Activated naive CD8-positive, alpha-beta T cell treated with anti-CD3 and anti-CD28 coated beads for 36 hours (primary cell): ENCODE measurements around the gene SPANXA1. TPM values are rescaled to one million over a fixed set of nuclear protein-coding genes. Genes with fewer than 3 reads are reported as not detected.
"Not testable (repeated sequence)": the region's sequence is repeated elsewhere in the genome, so short reads cannot be mapped to it uniquely, and the experiment has no call there.

Experiments used
- DNase-seq: peaks from one replicate; pipeline ENCODE4 v3.0.0; 2021
- H3K27ac Mint-ChIP-seq: one replicate; pipeline ENCODE4 v1.8.0; 2022; ENCODE audit warnings: mild to moderate bottlenecking, moderate library complexity, mixed read lengths
- H3K27me3 Mint-ChIP-seq: one replicate; pipeline ENCODE4 v1.8.0; 2022; ENCODE audit warnings: mild to moderate bottlenecking, mixed read lengths
- H3K36me3 Mint-ChIP-seq: one replicate; pipeline ENCODE4 v1.8.0; 2021; ENCODE audit warnings: mild to moderate bottlenecking, mixed read lengths
- H3K4me1 Mint-ChIP-seq: one replicate; pipeline ENCODE4 v1.8.0; 2021; ENCODE audit warnings: mixed read lengths
- H3K4me3 Mint-ChIP-seq: one replicate; pipeline ENCODE4 v1.8.0; 2022; ENCODE audit warnings: mild to moderate bottlenecking, moderate library complexity, mixed read lengths
- H3K9me3 Mint-ChIP-seq: one replicate; pipeline ENCODE4 v1.8.0; 2022; ENCODE audit warnings: mixed read lengths
- total RNA-seq, 2 experiments: library from RNA; stranded (reverse); gene quantifications; one replicate each; pipeline ENCODE4 v1.2.3, GENCODE V29; 2021

Gene SPANXA1, protein sequence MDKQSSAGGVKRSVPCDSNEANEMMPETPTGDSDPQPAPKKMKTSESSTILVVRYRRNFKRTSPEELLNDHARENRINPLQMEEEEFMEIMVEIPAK
- not detected for total RNA-seq

DNA sequence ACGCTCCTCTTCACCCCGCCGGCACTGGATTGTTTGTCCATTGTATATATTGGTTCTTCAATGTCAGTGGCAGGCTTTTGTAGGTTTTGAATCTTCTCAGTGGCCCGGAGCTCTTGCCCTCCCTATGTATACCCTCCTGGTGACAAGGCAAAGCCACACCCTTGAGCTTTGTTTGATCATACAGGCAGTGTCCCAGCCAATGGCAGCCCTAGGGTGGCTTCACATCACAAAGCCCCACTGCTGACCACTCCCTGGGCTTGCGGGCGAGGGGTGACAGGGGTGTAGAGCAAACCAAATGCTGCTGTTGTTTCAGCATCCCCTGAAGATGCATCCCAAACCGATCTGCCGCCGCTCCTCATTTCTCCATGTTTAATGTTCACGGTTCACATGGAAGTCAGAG is at the start of gene SPANXA1:
Gene SPANXA1 (minus strand): TSS at position 101 of the 400 bp plus-strand sequence. CDS start 60 bp downstream, at position 41.
- H3K4me1 Mint-ChIP-seq, H3K27ac Mint-ChIP-seq, H3K36me3 Mint-ChIP-seq, H3K4me3 Mint-ChIP-seq, DNase-seq, H3K9me3 Mint-ChIP-seq, H3K27me3 Mint-ChIP-seq: not testable (repeated sequence)

DNA sequence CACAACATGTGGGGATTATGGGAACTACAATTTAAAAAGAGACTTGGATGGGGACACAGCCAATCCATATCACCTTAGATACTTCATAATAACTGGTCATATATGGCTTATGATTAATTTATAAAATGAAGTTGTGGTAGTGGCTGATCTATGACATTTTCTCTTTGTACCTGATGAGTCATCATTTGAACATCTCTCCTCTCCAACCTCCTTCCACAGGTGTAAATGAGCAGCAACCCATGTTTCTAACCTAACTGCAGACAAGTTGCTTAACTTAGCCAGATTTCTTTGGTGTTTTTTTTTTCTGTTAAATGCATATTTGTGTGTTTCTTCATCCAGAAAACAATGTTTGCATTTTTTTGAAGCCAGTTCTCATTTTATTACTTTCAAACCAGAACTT is 47.6 kb upstream of the SPANXA1 start:
- Mint-ChIP-seq H3K36me3 (no peaks in the 10 kb centered on the region), H3K27ac (no peak overlapping the region), H3K4me3 (no peak overlapping the region), H3K27me3 (no peaks in the 10 kb centered on the region), H3K4me1 (no peaks in the 10 kb centered on the region), H3K9me3 (peaks cover 4% of the 10 kb centered on the region)
- no peak for DNase-seq

DNA sequence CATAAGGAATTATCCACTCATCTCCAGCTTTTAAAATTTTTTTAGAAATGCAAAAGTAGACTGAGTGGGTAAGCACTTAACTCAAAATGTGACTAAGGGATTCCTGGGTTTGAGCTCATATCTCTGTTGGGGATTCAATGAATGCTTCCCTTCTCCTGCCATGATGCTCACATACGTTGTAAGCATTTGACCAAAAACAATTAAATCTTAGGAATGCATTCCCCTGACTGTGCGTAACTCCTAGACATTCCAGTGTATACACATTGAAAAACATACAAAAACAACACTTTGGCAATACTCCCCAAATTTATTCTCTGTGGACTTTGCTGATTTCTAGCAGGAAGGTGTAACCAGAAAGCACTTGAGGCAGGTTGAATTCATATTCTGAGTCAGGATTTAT is 34.8 kb upstream of the SPANXA1 start:
- Mint-ChIP-seq H3K4me1 (no peaks in the 10 kb centered on the region), H3K36me3 (no peaks in the 10 kb centered on the region), H3K9me3 (peaks cover 2% of the 10 kb centered on the region), H3K27ac (no peak overlapping the region), H3K27me3 (no peaks in the 10 kb centered on the region), H3K4me3 (no peak overlapping the region)
- DNase-seq = no peak

DNA sequence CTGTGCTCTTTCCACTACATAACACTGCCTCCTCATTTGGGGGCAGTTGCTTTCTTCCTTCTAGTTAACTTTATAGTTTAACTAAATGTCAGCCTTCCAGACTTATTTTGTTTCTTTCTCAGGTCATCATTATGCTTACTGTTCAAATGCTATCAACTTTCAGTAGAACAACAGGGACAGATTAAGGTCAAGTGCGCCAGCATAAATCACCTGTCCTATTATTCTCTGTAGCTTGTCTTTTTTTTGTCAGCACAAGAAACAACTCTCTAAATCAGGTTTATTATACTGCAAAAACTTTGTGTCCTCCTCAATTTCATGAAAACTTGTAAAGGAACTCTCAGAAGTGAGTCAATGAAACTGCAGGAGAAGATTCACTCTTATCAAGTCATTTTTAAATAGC is 24.6 kb upstream of the SPANXA1 start:
- Mint-ChIP-seq H3K27ac (no peak overlapping the region), H3K9me3 (peaks cover 7% of the 10 kb centered on the region), H3K36me3 (no peaks in the 10 kb centered on the region), H3K4me1 (no peaks in the 10 kb centered on the region), H3K4me3 (no peak overlapping the region), H3K27me3 (no peaks in the 10 kb centered on the region)
- no peak for DNase-seq

DNA sequence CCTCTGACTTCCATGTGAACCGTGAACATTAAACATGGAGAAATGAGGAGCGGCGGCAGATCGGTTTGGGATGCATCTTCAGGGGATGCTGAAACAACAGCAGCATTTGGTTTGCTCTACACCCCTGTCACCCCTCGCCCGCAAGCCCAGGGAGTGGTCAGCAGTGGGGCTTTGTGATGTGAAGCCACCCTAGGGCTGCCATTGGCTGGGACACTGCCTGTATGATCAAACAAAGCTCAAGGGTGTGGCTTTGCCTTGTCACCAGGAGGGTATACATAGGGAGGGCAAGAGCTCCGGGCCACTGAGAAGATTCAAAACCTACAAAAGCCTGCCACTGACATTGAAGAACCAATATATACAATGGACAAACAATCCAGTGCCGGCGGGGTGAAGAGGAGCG is 4.9 kb upstream of the SPANXA1 start, which contains the start of gene SPANXA2:
Gene SPANXA2 (plus strand): TSS at position 301 of the 400 bp plus-strand sequence. CDS start 60 bp downstream, at position 361.
- not testable (repeated sequence) for DNase-seq, H3K36me3 Mint-ChIP-seq, H3K27ac Mint-ChIP-seq, H3K9me3 Mint-ChIP-seq, H3K4me3 Mint-ChIP-seq, H3K4me1 Mint-ChIP-seq, H3K27me3 Mint-ChIP-seq

DNA sequence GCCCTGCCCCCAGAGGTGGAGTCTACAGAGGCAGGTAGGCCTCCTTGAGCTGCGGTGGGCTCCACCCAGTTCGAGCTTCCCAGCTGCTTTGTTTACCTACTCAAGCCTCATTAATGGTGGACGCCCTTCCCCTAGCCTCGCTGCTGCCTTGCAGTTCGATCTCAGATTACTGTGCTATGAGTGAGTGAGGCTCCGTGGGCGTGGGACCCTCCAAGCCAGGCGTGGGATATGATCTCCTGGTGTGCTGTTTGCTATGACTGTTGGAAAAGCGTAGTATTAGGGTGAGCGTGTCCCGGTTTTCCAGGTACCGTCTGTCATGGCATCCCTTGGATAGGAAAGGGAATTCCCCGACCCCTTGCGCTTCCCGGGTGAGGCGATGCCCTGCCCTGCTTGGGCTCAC is 42.0 kb downstream of the SPANXA1 start:
- not testable (repeated sequence) for H3K27ac Mint-ChIP-seq, H3K36me3 Mint-ChIP-seq, H3K27me3 Mint-ChIP-seq, H3K4me3 Mint-ChIP-seq, H3K4me1 Mint-ChIP-seq, H3K9me3 Mint-ChIP-seq, DNase-seq

Other genes starting within 250 kb of the SPANXA1 start
- gene SPANXA2, start 5.0 kb upstream of the SPANXA1 start, total RNA-seq = not detected
- not detected for gene SPANXD, start 114.0 kb upstream of the SPANXA1 start, total RNA-seq